ENCODE results near the gene ZNF385A.
"Not testable (repeated sequence)": the region's sequence is repeated elsewhere in the genome, so short reads cannot be mapped to it uniquely, and the experiment has no call there.

Gene ZNF385A

DNA sequence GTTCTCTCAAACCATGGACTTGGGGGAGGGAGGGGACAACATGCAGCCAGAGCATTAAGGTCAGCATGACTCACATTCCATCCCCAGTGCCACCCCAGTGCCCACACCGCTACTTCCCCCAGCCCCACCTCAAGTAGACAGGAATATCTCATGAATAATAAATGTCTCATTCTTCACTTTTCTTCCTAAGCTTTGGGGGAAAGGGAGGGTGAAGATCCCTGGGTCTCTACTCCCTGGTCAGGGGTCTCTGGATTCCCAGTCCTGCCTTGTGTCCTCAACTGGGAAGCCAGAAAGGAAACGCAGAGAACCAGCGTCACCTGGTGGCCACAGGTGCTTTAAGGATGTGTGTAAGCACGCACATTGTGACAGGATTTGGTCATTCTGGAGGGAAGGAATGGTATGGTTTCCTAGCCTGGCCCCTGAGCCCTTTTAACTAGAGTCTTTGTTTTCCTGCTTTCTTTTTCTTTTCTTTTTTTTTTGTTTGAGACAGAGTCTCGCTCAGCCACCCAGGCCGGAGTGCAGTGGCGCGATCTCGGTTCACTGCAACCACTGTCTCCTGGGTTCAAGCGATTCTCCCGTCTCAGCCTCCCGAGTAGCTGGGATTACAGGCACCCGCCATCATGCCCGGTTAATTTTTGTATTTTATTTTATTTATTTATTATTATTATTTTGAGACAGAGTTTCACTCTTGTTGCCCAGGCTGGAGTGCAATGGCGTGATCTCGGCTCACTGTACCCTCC lies 23.6 kb downstream of the ZNF385A start:
- Histone ChIP-seq H3K36me3 (ENCODE audit: control insufficient read depth, insufficient read depth, low read length) (no peaks in the 10 kb centered on the region), H3K27ac (ENCODE audit: low read depth, low read length, severe bottlenecking) (peak overlapping the region; percentile 92), H3K4me1 (ENCODE audit: control insufficient read depth, insufficient read depth, low read length, poor library complexity, severe bottlenecking) (peaks cover 37% of the 10 kb centered on the region), H3K4me3 (ENCODE audit: extremely low read depth, insufficient read depth, low read length, poor library complexity, severe bottlenecking) (no peak overlapping the region), H3K9me3 (ENCODE audit: control insufficient read depth, low read length) (no peaks in the 10 kb centered on the region)
- 46 to 61% methylated on average over 2 to 9 of the region's 16 CpGs for WGBS, 2 experiments (ENCODE audit: insufficient coverage in 2 of 2)

DNA sequence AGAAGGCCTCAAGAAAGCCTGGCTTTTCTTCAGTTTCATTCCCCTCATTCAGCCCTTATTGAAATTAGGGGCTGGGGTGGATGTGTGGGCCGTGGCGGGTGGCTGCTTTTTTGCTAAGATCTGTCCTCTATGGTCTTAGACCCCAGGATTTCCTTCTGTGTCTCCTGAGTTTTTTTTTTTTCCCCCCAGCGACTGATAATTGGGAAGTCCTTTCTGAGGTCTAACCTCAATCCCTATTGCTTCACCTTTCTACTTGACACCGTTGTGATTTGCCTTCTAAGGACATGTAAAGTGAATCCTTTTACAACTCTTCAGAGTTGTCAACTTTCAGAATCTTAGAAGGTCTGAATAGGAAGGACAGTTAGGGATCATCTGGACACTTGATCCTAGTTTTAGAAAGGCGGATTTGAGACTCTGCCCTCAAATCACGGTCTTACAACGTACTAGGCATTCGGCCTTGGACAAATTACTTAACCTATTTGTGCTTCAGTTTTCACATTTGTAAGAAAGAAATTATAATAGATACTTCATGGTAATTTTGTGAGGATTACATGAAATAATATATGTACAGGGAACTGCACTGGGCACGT lies 24.7 kb downstream of the ZNF385A start:
- H3K4me1 ChIP-seq (ENCODE audit: control insufficient read depth, insufficient read depth, low read length, poor library complexity, severe bottlenecking) = peaks cover 46% of the 10 kb centered on the region
- WGBS, 2 experiments (ENCODE audit: insufficient coverage in 2 of 2) = 66 to 95% methylated on average over 3 to 4 of the region's 9 CpGs
- peak overlapping the region; percentile 50 for H3K4me3 ChIP-seq (ENCODE audit: extremely low read depth, insufficient read depth, low read length, poor library complexity, severe bottlenecking)
- H3K27ac ChIP-seq (ENCODE audit: low read depth, low read length, severe bottlenecking) = peak overlapping the region; percentile 92
- H3K36me3 ChIP-seq (ENCODE audit: control insufficient read depth, insufficient read depth, low read length) = no peaks in the 10 kb centered on the region
- no peaks in the 10 kb centered on the region for H3K9me3 ChIP-seq (ENCODE audit: control insufficient read depth, low read length)

DNA sequence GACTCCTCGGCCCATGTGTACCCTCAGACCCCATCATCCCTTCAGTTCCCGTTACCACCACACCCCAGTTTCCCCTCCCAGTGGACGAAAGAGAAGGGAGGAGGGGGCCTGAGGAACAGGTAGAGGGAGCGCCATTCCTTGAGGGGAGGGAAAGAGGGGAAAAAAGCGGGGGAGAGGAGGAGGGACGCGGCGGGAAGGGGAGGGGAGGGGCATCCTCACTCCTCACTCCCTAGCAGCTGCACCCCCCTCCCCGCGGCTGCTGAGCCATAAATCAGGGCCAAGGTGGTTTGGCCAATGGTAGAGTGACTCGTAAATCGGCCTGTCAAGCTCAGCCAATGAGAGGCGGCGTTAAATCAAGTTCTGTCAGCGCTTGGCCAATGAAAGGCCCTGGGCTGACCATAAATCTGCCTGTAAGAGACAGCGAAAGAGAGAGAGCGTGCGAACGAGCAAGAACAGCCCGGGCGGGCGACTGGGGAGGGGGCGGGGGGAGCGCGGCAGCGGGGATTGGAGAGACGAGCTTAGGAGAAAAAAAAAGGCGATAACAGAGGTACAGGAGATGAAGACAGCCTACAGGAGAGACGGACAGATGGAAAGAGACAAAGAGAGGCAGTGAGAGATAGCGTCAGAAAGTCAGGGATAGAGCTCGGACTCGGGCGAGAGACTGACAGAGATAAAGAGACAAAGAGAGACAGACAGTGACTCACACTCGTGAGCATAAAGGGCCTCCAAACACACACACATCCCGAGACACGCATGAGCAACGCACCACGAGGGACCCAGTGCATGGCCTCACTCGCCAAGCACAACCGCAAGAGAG lies 25.4 kb downstream of the ZNF385A start:
- Histone ChIP-seq H3K36me3 (ENCODE audit: control insufficient read depth, insufficient read depth, low read length) (no peaks in the 10 kb centered on the region), H3K9me3 (ENCODE audit: control insufficient read depth, low read length) (no peaks in the 10 kb centered on the region), H3K4me3 (ENCODE audit: extremely low read depth, insufficient read depth, low read length, poor library complexity, severe bottlenecking) (peak overlapping the region; percentile 50), H3K4me1 (ENCODE audit: control insufficient read depth, insufficient read depth, low read length, poor library complexity, severe bottlenecking) (peaks cover 50% of the 10 kb centered on the region), H3K27ac (ENCODE audit: low read depth, low read length, severe bottlenecking) (peak overlapping the region; percentile 92)
- WGBS, 2 experiments (ENCODE audit: insufficient coverage in 2 of 2) = 0 to 1% methylated on average over 22 to 28 of the region's 40 CpGs

DNA sequence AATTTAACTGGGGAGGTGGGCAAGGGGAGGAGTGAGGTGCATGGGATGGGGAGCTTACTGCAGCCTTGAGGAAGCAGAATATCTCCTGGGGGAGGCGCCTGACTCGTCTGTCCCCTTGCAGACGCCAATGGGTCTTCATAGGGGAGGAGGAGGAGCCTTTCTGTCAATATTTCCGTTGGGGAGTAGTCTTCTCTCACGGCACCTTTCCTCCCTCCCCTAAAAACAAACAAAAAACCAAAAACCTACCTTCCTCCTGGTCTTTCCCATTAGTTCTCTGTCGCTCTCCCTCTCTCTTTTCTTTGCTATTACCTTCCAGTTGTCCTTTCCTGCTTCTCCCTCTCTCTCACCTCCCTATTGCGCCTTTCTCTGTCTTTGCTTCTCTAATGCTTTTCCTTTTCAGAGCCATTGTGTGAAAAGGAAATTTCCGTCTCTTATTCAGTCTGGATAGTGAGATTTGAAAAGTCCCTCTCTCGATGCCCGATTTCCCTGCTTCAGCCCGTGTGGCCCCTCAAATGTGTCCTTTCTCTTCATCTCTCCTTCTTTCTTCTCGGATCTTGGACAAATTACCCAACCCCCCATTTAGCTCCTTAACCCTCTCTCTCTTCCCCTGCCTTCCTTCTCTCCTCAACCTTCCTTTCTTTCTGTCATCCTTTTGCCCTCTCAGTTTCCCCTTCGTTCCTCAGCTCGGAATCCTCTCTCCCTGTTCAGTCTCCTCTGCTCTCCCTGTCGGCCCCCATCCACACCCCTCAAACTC lies 26.2 kb downstream of the ZNF385A start:
- no peaks in the 10 kb centered on the region for H3K36me3 ChIP-seq (ENCODE audit: control insufficient read depth, insufficient read depth, low read length)
- H3K4me1 ChIP-seq (ENCODE audit: control insufficient read depth, insufficient read depth, low read length, poor library complexity, severe bottlenecking) = peaks cover 57% of the 10 kb centered on the region
- H3K9me3 ChIP-seq (ENCODE audit: control insufficient read depth, low read length) = no peaks in the 10 kb centered on the region
- WGBS, 2 experiments (ENCODE audit: insufficient coverage in 2 of 2) = 1 to 7% methylated on average over 10 of the region's 15 CpGs
- H3K27ac ChIP-seq (ENCODE audit: low read depth, low read length, severe bottlenecking) = peak overlapping the region; percentile 92
- peak overlapping the region; percentile 50 for H3K4me3 ChIP-seq (ENCODE audit: extremely low read depth, insufficient read depth, low read length, poor library complexity, severe bottlenecking)

DNA sequence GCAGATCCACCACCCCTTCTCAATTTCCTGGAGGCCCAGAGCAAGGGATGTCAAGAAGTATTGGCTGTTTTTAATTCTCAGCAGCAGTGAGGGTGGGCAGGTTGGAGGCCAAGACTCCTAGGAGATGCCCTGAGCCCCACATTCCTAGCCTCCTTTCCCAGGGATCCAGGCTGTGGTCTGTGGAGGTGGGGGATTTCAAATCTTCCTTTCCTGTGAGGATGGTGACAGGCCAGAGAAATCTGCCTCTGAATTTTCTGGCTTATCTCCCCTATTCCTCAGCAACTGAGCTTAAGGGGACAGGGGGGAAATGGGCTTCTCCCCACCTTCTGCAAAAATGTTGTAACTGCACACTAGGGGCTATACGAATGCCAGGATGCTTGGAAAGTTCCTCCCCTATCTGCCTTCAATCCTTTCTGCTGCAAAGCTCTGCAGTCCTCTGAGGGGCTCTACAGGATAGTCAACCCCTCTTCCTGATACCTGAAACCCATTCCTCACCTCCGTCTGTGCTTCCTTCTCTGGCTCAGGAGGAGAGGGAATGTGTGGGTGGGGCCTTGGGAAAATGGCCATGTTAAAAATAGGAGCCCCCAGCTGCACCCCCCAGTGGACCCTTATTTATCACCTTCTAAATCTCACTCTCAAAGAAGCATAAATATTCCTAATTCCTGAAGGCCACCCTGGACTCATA lies 26.9 kb downstream of the ZNF385A start:
- H3K4me3 ChIP-seq (ENCODE audit: extremely low read depth, insufficient read depth, low read length, poor library complexity, severe bottlenecking) = peak overlapping the region; percentile 50
- 17 to 50% methylated on average over 1 of the region's 2 CpGs for WGBS, 2 experiments (ENCODE audit: insufficient coverage in 2 of 2)
- H3K27ac ChIP-seq (ENCODE audit: low read depth, low read length, severe bottlenecking) = peak overlapping the region; percentile 92

DNA sequence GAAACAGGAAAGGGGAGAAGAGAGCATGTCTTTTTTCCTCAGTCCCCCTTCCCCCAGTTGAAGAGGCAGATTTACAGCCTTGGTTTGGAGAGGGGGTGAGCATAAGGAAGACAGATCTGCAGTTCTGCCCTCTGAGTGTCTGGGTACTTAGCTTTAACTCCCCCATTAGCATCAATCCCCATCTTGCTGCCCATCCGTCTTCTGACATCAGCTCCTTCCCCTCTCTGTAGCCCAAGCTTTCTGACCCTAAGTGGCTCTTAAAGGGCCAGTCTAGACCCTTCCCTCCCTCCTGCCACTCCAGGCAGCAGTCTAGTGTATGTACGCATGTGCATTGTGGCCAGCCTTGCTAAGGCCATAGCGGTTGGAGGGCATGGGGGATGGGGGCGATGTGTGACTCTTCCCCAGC lies 27.6 kb downstream of the ZNF385A start:
- Histone ChIP-seq H3K36me3 (ENCODE audit: control insufficient read depth, insufficient read depth, low read length) (no peaks in the 10 kb centered on the region), H3K4me3 (ENCODE audit: extremely low read depth, insufficient read depth, low read length, poor library complexity, severe bottlenecking) (no peak overlapping the region), H3K27ac (ENCODE audit: low read depth, low read length, severe bottlenecking) (peak overlapping the region; percentile 92), H3K4me1 (ENCODE audit: control insufficient read depth, insufficient read depth, low read length, poor library complexity, severe bottlenecking) (peaks cover 71% of the 10 kb centered on the region), H3K9me3 (ENCODE audit: control insufficient read depth, low read length) (no peaks in the 10 kb centered on the region)
- WGBS, 2 experiments (ENCODE audit: insufficient coverage in 2 of 2) = 40 to 54% methylated on average over 1 of the region's 4 CpGs

More for the DNA sequence above, 26.9 kb downstream of the ZNF385A start:
- Histone ChIP-seq H3K36me3 (ENCODE audit: control insufficient read depth, insufficient read depth, low read length) (no peaks in the 10 kb centered on the region), H3K4me1 (ENCODE audit: control insufficient read depth, insufficient read depth, low read length, poor library complexity, severe bottlenecking) (peaks cover 64% of the 10 kb centered on the region), H3K9me3 (ENCODE audit: control insufficient read depth, low read length) (no peaks in the 10 kb centered on the region)

DNA sequence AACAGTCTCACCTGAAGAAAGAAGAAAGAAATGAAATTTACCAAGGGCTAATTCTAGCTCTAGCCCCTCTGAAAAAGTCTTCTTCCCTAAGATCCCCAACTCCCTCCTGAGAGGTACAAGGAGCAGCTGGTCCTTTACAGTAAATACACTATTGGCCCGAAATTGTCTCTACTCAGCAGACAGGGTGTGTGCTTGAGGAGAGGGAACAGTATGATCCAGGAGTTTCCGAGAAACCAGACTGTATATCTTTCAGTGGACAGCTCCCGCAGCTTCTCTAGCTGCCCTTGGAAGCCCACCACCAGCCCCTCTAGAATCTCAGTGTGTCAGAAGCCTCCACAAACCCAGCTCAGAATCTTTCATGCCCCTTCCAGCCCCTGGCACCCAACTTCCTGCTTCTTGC lies 28.3 kb downstream of the ZNF385A start:
- Histone ChIP-seq H3K9me3 (ENCODE audit: control insufficient read depth, low read length) (no peaks in the 10 kb centered on the region), H3K27ac (ENCODE audit: low read depth, low read length, severe bottlenecking) (peak overlapping the region; percentile 92), H3K36me3 (ENCODE audit: control insufficient read depth, insufficient read depth, low read length) (peaks cover 7% of the 10 kb centered on the region), H3K4me3 (ENCODE audit: extremely low read depth, insufficient read depth, low read length, poor library complexity, severe bottlenecking) (no peak overlapping the region), H3K4me1 (ENCODE audit: control insufficient read depth, insufficient read depth, low read length, poor library complexity, severe bottlenecking) (peaks cover 78% of the 10 kb centered on the region)
- 86 to 92% methylated on average over 2 to 3 of the region's 3 CpGs for WGBS, 2 experiments (ENCODE audit: insufficient coverage in 2 of 2)

DNA sequence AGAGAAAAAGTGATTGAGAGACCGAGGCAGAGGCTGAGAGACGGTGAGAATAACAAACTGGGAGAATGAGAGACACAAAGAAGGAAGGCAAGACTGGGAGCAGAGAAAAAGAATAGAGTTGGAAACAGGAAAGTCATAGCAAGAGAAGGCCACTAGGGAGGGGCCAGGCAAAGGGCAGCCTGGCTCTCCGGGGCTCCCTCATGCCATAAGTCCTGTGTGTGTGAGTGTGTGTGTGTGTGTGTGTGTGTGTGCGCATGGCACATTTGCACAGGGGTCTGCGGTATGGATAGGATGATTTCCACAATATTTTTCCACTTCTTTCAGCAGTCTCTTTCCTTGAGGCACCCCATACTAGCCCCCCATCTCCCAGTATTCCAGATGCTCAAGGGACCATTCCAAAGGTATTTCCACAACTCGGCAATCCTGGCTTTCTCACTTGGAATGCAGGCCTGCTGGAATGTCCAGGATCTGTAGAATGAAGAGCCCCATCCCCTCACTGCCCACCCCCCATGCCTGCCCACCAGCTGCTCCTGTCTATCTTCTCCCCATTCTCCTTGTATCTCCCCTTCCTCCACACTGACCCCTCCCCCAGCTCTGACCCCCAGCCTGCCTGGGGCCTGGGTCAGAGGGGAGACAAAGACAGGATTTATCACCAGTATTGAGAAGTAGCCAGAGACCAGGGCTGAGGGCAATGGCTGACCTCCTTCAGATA lies 29.3 kb downstream of the ZNF385A start:
- Histone ChIP-seq H3K4me3 (ENCODE audit: extremely low read depth, insufficient read depth, low read length, poor library complexity, severe bottlenecking) (no peak overlapping the region), H3K4me1 (ENCODE audit: control insufficient read depth, insufficient read depth, low read length, poor library complexity, severe bottlenecking) (peaks cover 81% of the 10 kb centered on the region), H3K27ac (ENCODE audit: low read depth, low read length, severe bottlenecking) (peak overlapping the region; percentile 92)

DNA sequence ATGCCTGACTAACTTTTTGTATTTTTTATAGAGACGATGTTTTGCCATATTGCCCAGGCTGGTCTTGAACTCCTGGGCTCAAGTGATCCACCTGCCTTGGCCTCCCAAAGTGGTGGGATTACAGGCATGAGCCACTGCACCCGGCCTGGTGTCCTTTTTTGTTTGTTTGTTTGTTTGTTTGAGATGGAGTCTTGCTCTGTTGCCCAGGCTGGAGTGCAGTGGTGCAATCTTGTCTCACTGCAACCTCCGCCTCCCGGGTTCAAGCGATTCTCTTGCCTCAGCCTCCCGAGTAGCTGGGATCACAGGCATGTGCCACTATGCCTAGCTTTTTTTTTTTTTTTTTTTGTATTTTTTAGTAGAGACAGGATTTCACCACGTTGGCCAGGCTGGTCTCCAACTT lies 30.3 kb downstream of the ZNF385A start:
- not testable (repeated sequence) for H3K27ac ChIP-seq (ENCODE audit: low read depth, low read length, severe bottlenecking); H3K4me3 ChIP-seq (ENCODE audit: extremely low read depth, insufficient read depth, low read length, poor library complexity, severe bottlenecking); H3K9me3 ChIP-seq (ENCODE audit: control insufficient read depth, low read length)
- Histone ChIP-seq H3K36me3 (ENCODE audit: control insufficient read depth, insufficient read depth, low read length) (peaks cover 26% of the 10 kb centered on the region), H3K4me1 (ENCODE audit: control insufficient read depth, insufficient read depth, low read length, poor library complexity, severe bottlenecking) (peaks cover 78% of the 10 kb centered on the region)
- 88 to 100% methylated on average over 1 of the region's 7 CpGs for WGBS, 2 experiments (ENCODE audit: insufficient coverage in 2 of 2)

More for the DNA sequence above, 29.3 kb downstream of the ZNF385A start:
- Histone ChIP-seq H3K9me3 (ENCODE audit: control insufficient read depth, low read length) (no peaks in the 10 kb centered on the region), H3K36me3 (ENCODE audit: control insufficient read depth, insufficient read depth, low read length) (peaks cover 17% of the 10 kb centered on the region)
- 55 to 59% methylated on average over 3 of the region's 6 CpGs for WGBS, 2 experiments (ENCODE audit: insufficient coverage in 2 of 2)

All from mesodermal cell (in vitro differentiated cells).